Neural cell (in vitro differentiated cells): ENCODE results near the gene COL20A1. TPM values are rescaled to one million over a fixed set of nuclear protein-coding genes. Genes with fewer than 3 reads are reported as not detected.

Experiments used
- H2AFZ ChIP-seq: fragments of 200-600, 300-800 bp; sonication (generic), shearing (Covaris generic); 2 replicates; pipeline ENCODE4 v1.6.0; 2014; ENCODE audit warnings: low read depth, mild to moderate bottlenecking, antibody characterized with exemption, low read length, moderate library complexity
- H3F3A ChIP-seq: fragments of 200-600 bp; shearing (Covaris generic); 2 replicates; pipeline ENCODE4 v1.6.1; 2016; ENCODE audit warnings: mild to moderate bottlenecking, moderate library complexity, mixed read lengths, antibody characterized with exemption, low read length; ENCODE audit not compliant: insufficient read depth, poor library complexity, severe bottlenecking
- H3K27ac ChIP-seq: fragments of 200-600, 300-800 bp; sonication (generic), shearing (Covaris generic); 2 replicates; pipeline ENCODE4 v1.5.1; 2014; ENCODE audit warnings: mild to moderate bottlenecking, low read length, moderate library complexity
- H3K27me3 ChIP-seq: fragments of 300-800, 200-600 bp; sonication (generic), shearing (Covaris generic); 2 replicates; pipeline ENCODE4 v1.6.0; 2014; ENCODE audit warnings: mild to moderate bottlenecking, low read depth, low read length, moderate library complexity; ENCODE audit not compliant: insufficient read depth
- H3K36me3 ChIP-seq: fragments of 300-800, 200-600 bp; sonication (generic), shearing (Covaris generic); 2 replicates; pipeline ENCODE4 v1.5.1; 2014; ENCODE audit warnings: mild to moderate bottlenecking, antibody characterized with exemption, low read length, moderate library complexity; ENCODE audit not compliant: insufficient read depth
- H3K4me2 ChIP-seq: fragments of 300-800, 200-600 bp; sonication (generic), shearing (Covaris generic); 2 replicates; pipeline ENCODE4 v1.6.0; 2014; ENCODE audit warnings: mild to moderate bottlenecking, low read length
- H3K4me3 ChIP-seq: fragments of 300-800, 200-600 bp; sonication (generic), shearing (Covaris generic); 2 replicates; pipeline ENCODE4 v1.5.1; 2014; ENCODE audit warnings: mild to moderate bottlenecking, low read length, moderate library complexity
- H3K79me2 ChIP-seq: fragments of 200-600 bp; shearing (Covaris generic); replicated peaks from 2 replicates; pipeline ENCODE4 v1.6.0; 2014; ENCODE audit warnings: mild to moderate bottlenecking, low read length, moderate library complexity; ENCODE audit not compliant: insufficient read depth
- H3K9ac ChIP-seq: fragments of 300-800, 200-600 bp; sonication (generic), shearing (Covaris generic); 2 replicates; pipeline ENCODE4 v1.6.1; 2016; ENCODE audit warnings: mild to moderate bottlenecking, low read length, mixed read lengths
- H3K9me2 ChIP-seq: fragments of 200-600 bp; shearing (Covaris generic); 2 replicates; pipeline ENCODE4 v1.6.1; 2016; ENCODE audit warnings: mild to moderate bottlenecking, low read length, mixed read lengths; ENCODE audit not compliant: insufficient read depth
- H3K9me3 ChIP-seq: fragments of 200-600, 300-800 bp; sonication (generic), shearing (Covaris generic); 2 replicates; pipeline ENCODE4 v1.6.1; 2016; ENCODE audit warnings: mild to moderate bottlenecking, mixed run types, low read length, moderate library complexity, mixed read lengths
- H4K20me1 ChIP-seq: fragments of 200-600 bp; shearing (Covaris generic); 2 replicates; pipeline ENCODE4 v1.6.1; 2016; ENCODE audit warnings: mild to moderate bottlenecking, mixed run types; ENCODE audit not compliant: insufficient read depth
- EP300 ChIP-seq: fragments of 450-650 bp; conservative IDR thresholded peaks from 2 replicates; pipeline ENCODE4 v1.6.1; 2014; ENCODE audit warnings: antibody characterized with exemption, mild to moderate bottlenecking, moderate library complexity; ENCODE audit not compliant: poor library complexity, severe bottlenecking
- EZH2 ChIP-seq: fragments of 200-600, 300-800 bp; shearing (Covaris generic), sonication (generic); IDR thresholded peaks from 2 replicates; pipeline ENCODE4 v1.6.1; 2014; ENCODE audit warnings: antibody characterized with exemption, low read length, borderline replicate concordance, mild to moderate bottlenecking; ENCODE audit not compliant: insufficient read depth, poor library complexity, severe bottlenecking
- MXI1 ChIP-seq: fragments of 450-650 bp; conservative IDR thresholded peaks from 2 replicates; pipeline ENCODE4 v1.6.1; 2014; ENCODE audit warnings: antibody characterized with exemption, mild to moderate bottlenecking; ENCODE audit not compliant: poor library complexity, severe bottlenecking
- POLR2AphosphoS5 ChIP-seq: IDR thresholded peaks from 2 replicates; pipeline ENCODE4 v1.6.1; 2012
- RAD21 ChIP-seq: fragments of 450-650 bp; conservative IDR thresholded peaks from 2 replicates; pipeline ENCODE4 v1.6.1; 2014; ENCODE audit warnings: antibody characterized with exemption, mild to moderate bottlenecking, moderate library complexity
- REST ChIP-seq: IDR thresholded peaks from 2 replicates; pipeline ENCODE4 v1.6.1; 2012; ENCODE audit warnings: borderline replicate concordance
- SMC3 ChIP-seq: fragments of 450-650 bp; conservative IDR thresholded peaks from 2 replicates; pipeline ENCODE4 v1.6.1; 2014; ENCODE audit warnings: antibody characterized with exemption, mild to moderate bottlenecking, moderate library complexity; ENCODE audit not compliant: poor library complexity
- TAF1 ChIP-seq: IDR thresholded peaks from 2 replicates; pipeline ENCODE4 v1.6.1; 2012; ENCODE audit warnings: low read depth
- polyA plus RNA-seq: library from polyadenylated mRNA; depleted of rRNA; stranded (reverse); fragments of >200 nt; gene quantifications from 2 replicates; pipeline ENCODE4 v1.2.3, GENCODE V29; 2014
- TF ChIP-seq, protein P1 (sequence below): fragments of 450-650 bp; IDR thresholded peaks from 2 replicates; pipeline ENCODE4 v1.5.1; 2014; ENCODE audit warnings: antibody characterized with exemption, mild to moderate bottlenecking, moderate library complexity; ENCODE audit not compliant: poor library complexity, severe bottlenecking

The COL20A1 gene
- polyA plus RNA-seq, 1 donor from 2014 or later, result 1.1 TPM

GRCh38 chr20:63247671-63248228, 45.2 kb upstream of the COL20A1 start:
- Histone ChIP-seq H3K9ac (no peak overlapping the region), H3K27ac (no peak overlapping the region), H3K9me2 (no peaks in the 10 kb centered on the region), H3K36me3 (no peaks in the 10 kb centered on the region), H2AFZ (no peak overlapping the region), H3K79me2 (peaks cover 10% of the 10 kb centered on the region), H3K9me3 (no peaks in the 10 kb centered on the region), H3K4me3 (no peak overlapping the region), H4K20me1 (no peaks in the 10 kb centered on the region), H3F3A (no peaks in the 10 kb centered on the region), H3K4me2 (no peak overlapping the region), H3K27me3 (peaks cover 1% of the 10 kb centered on the region)
- TF ChIP-seq RAD21, result no peak
- TF ChIP-seq MXI1, result no peak
- TF ChIP-seq REST, result no peak
- no peak for TF ChIP-seq POLR2AphosphoS5
- TF ChIP-seq EP300, result no peak
- no peak for TF ChIP-seq EZH2
- TF ChIP-seq, protein P1, sequence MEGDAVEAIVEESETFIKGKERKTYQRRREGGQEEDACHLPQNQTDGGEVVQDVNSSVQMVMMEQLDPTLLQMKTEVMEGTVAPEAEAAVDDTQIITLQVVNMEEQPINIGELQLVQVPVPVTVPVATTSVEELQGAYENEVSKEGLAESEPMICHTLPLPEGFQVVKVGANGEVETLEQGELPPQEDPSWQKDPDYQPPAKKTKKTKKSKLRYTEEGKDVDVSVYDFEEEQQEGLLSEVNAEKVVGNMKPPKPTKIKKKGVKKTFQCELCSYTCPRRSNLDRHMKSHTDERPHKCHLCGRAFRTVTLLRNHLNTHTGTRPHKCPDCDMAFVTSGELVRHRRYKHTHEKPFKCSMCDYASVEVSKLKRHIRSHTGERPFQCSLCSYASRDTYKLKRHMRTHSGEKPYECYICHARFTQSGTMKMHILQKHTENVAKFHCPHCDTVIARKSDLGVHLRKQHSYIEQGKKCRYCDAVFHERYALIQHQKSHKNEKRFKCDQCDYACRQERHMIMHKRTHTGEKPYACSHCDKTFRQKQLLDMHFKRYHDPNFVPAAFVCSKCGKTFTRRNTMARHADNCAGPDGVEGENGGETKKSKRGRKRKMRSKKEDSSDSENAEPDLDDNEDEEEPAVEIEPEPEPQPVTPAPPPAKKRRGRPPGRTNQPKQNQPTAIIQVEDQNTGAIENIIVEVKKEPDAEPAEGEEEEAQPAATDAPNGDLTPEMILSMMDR, result no peak
- no peak for TF ChIP-seq TAF1

- Histone ChIP-seq H3K9me2 (no peaks in the 10 kb centered on the region), H3K9ac (no peak overlapping the region), H3K27me3 (peaks cover 12% of the 10 kb centered on the region), H2AFZ (no peak overlapping the region), H3F3A (no peaks in the 10 kb centered on the region), H3K4me2 (no peak overlapping the region), H3K79me2 (peaks cover 16% of the 10 kb centered on the region), H3K27ac (no peak overlapping the region), H3K36me3 (no peaks in the 10 kb centered on the region), H3K4me3 (no peak overlapping the region), H3K9me3 (no peaks in the 10 kb centered on the region), H4K20me1 (no peaks in the 10 kb centered on the region)
- TF ChIP-seq TAF1 (no peak), EP300 (no peak), REST (no peak), RAD21 (no peak), EZH2 (no peak), MXI1 (no peak), POLR2AphosphoS5 (no peak), SMC3 (no peak)
- TF ChIP-seq, protein P1, result no peak
Measured at GRCh38 chr20:63248835-63249591, 44.0 kb upstream of the COL20A1 start.
